NCI-H446 (cell line): ENCODE measurements around the gene HSBP1.
A peak's percentile ranks its signal among the peaks of the same experiment; 100 is the strongest.

Experiments
- DNase-seq, 2 experiments: peaks; one replicate each; lab custom pipeline; 2025; lab: John Stamatoyannopoulos, UW

HSBP1 gene

GRCh38 chr16:83803811-83804210, 4.0 kb upstream of the HSBP1 start:
- no peak for DNase-seq

- DNase-seq = no peak
These were observed 3.4 kb upstream of the HSBP1 start for GRCh38 chr16:83804366-83804765.

DNA sequence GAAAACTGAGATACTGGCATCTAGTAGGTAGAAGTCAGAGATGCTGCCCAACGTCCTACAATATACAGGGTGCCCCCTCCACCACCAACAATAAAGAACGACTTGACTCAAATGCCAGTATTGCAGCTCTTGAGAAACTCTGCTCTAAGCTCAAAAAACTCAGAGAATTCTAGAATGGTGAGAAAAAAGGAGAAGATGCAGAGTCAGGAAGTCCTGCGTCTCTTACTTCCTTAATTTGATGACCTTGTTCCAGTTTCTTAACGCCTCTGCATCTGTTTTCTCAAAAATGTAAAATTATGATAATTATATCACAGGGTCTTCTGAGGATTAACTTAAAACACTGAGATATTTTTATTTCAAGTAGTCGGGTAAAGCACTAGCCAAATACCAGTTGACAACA, 1.7 kb upstream of the HSBP1 start:
- no peak for DNase-seq

GRCh38 chr16:83806731-83807130, 1.0 kb upstream of the HSBP1 start:
- no peak for DNase-seq

DNA sequence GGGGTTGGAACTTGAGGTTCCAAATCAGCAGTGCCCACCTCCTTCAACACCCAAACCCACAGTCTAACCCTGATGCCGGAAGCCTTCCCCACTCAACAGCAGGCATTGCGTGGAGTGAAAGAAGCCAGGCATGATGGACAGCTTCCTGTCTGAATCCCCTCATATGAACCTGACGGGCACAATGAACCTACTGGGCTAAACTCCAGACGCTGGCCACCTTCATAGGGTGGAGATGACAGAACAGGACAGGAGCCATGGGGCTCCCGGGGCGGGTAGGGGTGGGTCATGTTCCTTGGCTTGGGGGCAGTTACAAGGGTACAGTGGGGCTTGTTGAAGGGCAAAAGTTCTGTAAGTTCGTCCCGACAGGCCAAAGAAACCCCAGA, 460 bp upstream of the HSBP1 start:
- no peak for DNase-seq

DNA sequence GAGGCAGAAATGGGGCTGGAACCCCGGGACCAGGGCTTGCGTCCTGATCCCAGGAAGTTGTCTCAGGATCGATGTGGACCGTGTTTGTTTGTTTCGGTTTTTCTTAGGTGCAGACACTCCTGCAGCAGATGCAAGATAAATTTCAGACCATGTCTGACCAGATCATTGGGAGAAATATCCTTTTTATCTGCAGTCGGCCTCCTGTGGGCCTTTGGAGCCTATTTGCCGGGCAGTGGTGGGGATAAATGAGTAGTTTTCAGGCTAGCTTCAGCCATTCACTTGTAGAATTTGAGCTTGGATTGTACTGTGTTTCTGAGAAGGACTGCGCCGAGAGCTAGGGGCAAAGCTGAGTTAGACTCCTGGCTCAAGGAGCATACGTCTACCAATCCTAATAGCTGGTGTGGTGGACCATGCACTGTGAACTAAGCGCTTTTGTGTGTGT, 816 bp downstream of the HSBP1 start:
- no peak for DNase-seq

DNA sequence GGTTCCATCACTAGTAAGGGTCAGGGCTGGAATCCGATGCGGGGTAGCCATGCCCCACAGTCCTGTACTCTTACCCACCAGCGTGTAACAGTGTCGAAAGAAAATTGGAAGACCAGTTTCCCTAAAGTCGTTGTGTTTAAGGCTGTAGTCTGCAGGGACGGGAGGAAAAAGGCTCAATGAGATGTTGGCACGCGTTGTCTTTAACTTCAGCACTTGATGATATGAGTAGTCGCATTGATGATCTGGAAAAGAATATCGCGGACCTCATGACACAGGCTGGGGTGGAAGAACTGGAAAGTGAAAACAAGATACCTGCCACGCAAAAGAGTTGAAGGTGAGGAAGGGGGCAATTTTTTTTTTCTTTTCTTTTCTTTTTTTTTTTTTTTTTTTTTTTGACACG, 1.3 kb downstream of the HSBP1 start:
- no peak for DNase-seq

DNA sequence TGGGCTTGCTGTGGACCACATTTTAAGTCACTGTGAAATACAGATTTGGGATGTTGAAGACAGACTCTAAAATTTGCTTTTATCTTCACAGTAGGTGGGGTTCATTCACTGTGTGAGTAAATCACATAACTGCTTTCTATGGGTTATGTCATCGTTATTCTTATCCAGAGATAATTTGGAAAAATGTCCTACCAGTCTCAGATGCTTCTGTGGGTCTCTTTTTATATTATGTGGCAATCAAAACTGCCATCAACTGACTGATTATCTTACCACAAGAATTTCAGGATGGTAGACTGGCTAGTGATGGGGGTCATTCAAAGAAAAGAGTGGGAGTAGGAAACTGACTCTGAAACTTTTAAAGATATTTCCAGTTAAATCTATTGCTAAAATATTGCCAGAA, 3.1 kb downstream of the HSBP1 start:
- no peak for DNase-seq

DNA sequence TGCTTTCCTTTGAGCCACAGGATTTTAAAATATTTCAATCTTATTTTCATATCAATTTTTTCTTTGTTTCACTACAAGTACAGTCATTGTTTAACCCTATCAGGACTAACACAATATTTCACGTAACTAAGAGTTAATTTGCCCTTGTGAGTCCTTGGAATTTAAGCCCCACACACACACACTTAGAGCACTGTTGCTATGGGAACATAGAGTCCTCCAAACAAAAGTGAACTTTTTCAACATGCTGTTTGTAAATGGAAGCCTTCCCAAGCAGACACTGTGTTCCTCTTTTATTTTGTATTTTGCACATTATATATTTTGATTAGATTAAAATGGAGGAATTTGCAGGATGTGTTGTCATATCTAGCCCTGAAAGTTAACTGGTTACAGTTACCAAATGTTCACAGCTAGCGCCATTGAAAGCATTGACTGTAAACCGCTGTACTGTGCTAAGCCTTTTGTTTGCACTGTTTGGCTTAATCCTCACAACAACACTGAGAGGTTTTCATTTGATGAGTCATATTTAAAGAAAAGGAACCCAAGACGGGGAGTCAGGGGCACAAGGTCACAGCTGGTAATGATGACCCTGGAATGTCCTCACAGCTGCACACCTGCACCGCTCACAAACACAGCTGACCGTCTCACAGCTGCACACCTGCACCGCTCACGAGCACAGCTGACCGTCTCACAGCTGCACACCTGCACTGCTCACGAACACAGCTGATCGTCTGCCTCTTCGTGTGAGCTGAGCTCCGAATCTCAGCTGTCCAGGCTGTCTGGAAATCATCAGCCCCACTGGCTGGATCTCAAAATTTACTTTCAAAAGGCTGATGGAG, 6.3 kb downstream of the HSBP1 start:
- no peak for DNase-seq

GRCh38 chr16:83814659-83814985, 6.8 kb downstream of the HSBP1 start:
- DNase-seq = no peak

GRCh38 chr16:83817022-83817421, 9.2 kb downstream of the HSBP1 start:
- no peak for DNase-seq

DNA sequence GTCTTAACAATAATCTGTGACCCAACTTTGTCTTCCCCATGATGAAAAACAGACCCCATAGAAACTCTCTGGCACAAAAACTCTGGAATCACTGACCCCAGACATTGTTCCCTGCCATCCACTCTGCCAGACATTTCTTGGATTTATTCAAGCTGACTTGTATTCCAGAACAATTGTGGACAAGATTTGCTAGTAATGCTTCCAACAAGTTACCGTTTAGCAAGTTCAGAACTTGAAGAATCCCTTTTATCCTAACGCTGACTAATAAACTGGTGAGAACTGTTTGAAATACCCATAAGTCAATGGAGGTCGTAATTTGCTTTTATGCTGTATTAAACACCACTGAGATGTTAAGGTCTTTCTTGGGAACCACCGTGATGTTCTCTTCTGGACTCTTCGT, 10.5 kb downstream of the HSBP1 start:
- DNase-seq = no peak

- DNase-seq = no peak
These were observed 11.6 kb downstream of the HSBP1 start for GRCh38 chr16:83819361-83819760.

DNA sequence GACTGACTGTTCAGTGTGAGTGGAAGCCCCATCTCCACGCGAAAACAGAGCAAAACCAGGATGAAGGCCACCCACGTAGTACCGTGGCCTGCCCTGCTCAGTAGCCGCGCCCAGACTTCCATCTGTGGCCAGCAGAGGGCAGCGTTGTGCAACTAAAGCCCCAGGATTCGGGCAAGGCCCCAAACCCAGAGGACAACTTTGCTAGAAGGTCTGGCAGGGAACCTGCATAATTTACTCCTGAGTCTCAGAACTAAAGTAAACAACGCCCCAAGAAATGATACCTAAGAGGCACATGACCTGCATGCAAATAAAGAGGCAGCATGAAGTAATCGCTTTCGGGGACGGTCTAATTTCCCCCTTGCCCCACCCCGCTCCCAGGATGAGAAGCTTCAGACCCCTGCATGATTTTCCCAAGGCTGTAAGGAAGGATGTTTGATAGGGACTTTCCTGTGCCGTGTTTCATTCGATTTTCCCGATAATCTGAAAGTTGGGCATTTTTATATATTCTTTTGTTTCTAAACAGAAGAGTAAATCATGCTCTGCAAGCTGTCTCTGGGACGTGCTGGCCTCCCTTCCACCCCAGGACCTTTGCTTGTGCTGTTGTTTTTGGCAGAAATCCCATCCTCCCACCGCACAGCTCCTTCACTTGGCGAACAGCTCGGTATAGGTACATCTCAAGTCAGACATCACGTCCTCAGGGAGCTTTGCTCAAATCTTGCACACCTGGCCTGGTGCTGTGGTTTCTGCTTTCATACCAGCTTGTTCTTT, 18.6 kb downstream of the HSBP1 start:
- DNase-seq = peak; percentile 3 to 59

DNA sequence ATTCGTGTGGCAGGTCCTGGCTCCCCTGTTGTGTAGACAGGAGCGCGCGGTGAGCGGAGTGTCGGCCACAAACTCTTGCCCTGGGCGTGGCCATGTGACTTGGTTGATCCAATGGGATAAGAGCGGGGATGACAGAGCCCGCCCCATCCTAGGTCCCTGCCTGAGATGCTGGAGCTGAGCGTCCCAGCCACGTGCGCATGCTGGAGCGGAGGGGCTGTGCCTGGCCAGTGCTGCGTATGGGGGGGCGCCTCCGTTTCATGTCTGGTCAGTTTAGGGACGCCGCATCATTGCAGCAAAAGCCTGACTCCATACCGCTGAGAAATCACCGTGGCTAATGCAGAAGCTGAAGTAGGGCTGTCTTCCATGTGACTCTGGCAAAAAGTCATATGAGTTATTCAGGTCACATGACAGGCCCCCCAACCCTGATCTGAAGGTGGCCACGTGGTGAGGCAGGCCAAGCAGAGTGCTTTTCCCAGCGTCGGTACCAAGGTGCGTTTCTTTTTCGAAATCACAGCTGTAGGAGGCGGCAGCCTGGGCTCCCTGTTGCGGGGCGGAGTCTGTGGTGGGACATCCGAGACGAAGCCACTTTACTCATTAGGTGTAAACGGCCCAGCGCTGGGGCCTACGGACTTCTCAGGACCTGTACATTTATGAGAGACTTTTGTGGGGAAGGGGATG, 22.5 kb downstream of the HSBP1 start:
- no peak for DNase-seq

DNA sequence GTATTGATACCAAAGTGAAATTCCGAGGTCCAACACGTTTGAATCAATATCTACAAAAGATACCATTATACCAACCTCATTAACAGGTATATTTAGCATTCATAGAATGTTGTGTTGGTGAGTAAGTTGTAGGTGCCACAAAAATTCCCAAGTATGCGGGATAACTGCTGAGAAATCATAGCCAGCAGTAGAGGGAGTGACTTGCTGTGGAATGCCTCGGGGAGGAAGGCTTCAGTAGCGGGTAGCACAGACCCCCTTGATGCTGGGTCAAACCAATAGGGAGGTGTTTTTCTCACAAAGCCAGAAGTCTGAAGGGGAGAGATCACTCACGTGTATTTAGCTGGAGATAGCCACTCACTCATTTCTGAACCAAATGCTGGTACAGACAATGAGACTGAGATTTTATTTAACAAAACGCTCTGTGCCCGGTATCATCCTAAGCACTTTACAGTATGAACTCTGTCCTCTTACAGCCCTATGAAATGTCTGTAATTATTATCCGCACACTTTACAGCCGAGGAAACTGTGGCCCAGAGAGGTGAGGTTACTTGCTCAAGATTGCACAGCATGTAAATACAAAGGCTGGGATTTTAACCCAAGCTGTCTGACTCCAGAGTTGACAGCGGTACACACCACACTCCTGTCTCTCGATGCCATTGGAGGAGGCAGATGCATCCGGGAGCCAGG, 23.1 kb downstream of the HSBP1 start:
- no peak for DNase-seq

DNA sequence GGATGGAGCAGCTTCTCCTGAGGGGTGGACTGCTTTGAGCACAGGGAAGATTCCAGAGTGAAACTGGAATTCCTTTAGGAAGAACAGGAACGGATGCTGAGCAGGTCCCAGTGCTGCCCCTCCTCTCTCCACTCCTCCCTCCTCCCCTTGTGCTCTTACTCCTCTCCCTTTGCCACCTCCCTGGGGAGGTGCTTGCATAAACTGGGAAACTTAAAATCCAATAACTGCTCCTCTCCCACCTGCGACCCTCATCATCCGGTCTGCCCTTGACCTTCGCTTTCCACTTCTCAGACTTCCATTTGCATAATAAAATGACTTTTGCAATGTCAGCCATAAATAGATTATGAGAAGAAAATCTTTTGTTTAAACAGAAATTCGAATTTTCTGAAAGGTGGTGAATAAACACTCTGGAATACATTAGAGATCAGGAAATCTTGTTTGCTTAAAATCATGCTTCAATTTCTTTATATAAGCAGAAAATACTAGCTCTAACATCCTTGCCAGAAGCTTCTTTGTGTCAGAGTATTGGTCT, 23.7 kb downstream of the HSBP1 start:
- no peak for DNase-seq

DNA sequence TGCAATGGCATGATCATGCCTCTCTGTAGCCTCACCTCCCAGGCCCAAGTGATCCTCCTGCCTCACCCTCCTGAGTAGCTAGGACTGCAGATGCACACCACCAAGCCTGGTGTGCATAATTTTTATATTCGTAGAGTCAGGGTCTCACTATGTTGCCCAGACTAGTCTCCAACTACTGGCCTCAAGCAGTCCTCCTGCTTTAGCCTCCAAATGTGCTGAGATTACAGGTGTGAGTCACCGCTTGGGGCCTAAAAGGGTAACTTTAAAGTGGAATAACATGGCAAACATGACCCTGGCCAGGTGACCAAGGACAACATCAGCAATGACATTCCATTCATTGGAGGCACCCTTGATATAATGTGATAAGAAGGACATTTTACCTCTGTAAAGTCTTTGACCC, 26.1 kb downstream of the HSBP1 start:
- DNase-seq = no peak

GRCh38 chr16:83835586-83836566, 28.1 kb downstream of the HSBP1 start:
- no peak for DNase-seq

DNA sequence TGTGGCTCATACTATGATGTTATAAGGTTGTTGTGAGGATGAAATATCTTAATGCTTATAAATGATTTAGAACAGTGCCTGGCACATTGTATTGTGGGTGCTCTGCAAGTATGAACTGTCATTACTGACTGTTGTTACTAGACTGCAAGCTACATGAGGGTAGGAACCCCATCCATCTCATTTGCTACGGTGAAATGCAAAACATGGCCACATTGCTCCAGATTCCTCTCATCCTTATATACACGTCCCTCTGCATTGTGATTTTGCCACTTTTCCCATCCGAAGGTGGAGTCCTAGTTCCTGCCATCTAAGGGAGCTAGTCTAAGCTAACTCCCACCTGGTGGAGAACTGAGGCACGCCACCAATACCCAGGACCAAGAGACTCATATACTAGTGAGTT, 29.8 kb downstream of the HSBP1 start:
- no peak for DNase-seq

GRCh38 chr16:83838151-83838550, 30.4 kb downstream of the HSBP1 start:
- no peak for DNase-seq
